ENCODE results near the gene GNAL.

GNAL gene

DNA sequence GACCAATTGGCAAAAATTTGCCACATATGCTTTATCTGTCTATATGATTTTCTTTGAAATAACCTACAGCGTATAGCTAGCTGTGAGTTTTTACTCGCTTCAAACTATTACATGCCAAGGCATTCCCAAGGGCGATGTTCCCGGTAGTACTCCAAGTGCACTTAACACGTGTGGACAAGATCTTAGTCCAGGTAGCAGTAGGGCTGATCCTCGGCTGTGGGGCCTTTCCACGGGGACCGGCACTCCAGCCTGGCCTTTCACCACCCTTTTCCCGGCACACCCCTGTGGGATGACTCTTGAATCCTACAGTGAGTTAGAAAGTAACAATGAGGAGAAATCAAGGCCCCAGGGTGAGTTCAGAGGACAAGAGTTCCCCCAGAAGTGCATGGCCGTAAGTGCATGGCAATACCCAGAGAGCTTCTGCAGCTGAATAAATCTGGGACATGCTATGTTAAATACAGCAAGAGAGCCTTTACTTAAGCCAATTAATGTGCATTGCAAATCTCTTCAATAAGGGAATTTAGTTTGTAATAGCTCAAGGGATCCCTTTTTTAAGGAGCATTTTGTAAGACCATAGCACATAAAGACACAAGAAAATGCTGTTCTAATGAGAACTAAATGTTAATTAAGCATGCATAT is 188.6 kb downstream of the GNAL start:
- no peaks in the 10 kb centered on the region for H3K27me3 ChIP-seq (replicated peaks; ENCODE audit: control insufficient read depth, insufficient read depth, low read length, poor library complexity, severe bottlenecking)
- no peaks in the 10 kb centered on the region for H3K36me3 ChIP-seq (ENCODE audit: control insufficient read depth, insufficient read depth, low read length)
- no peaks in the 10 kb centered on the region for H3K9me3 ChIP-seq (ENCODE audit: control insufficient read depth, low read length)
- H3K4me3 ChIP-seq (ENCODE audit: insufficient read depth, low read depth, low read length, poor library complexity, severe bottlenecking): no peak overlapping the region
- H3K4me1 ChIP-seq (ENCODE audit: control insufficient read depth, insufficient read depth, low read length, poor library complexity, severe bottlenecking): no peaks in the 10 kb centered on the region
- DNase-seq: no peak
- no peak overlapping the region for H3K27ac ChIP-seq (ENCODE audit: insufficient read depth, low read length, poor library complexity, severe bottlenecking)

DNA sequence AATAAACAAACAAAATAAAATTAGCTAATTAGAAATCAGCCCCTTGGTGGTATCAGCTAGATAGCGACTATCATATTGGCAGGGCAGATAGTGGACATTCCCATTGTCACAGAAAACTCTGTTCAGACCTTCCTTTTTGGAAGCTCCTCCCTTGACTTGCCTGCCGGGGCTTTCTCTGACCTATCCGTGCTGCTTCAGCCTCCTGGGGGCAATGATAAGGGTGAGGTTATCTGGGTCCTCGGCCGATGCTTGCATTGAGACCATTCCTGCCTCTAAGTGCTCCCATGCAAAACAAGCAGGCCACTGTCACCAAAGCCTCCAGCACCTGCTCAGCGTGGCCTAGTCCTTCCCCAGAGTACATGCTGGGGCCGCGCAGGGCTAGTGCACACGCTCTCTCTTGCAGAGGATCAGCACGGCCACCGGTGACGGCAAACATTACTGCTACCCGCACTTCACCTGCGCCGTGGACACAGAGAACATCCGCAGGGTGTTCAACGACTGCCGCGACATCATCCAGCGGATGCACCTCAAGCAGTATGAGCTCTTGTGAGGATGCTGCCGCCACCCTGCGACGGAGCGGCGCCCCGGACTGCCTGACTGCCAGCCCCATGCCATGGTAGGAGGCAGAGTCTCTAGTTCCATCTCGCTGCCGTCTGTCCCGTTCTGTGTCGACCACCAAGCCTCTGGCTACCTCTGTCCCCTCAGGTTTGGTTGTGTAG is 191.7 kb downstream of the GNAL start:
- no peak overlapping the region for H3K4me3 ChIP-seq (ENCODE audit: insufficient read depth, low read depth, low read length, poor library complexity, severe bottlenecking)
- no peak overlapping the region for H3K27ac ChIP-seq (ENCODE audit: insufficient read depth, low read length, poor library complexity, severe bottlenecking)
- H3K9me3 ChIP-seq (ENCODE audit: control insufficient read depth, low read length): no peaks in the 10 kb centered on the region
- H3K36me3 ChIP-seq (ENCODE audit: control insufficient read depth, insufficient read depth, low read length): peaks cover 20% of the 10 kb centered on the region
- H3K4me1 ChIP-seq (ENCODE audit: control insufficient read depth, insufficient read depth, low read length, poor library complexity, severe bottlenecking): no peaks in the 10 kb centered on the region
- H3K27me3 ChIP-seq (replicated peaks; ENCODE audit: control insufficient read depth, insufficient read depth, low read length, poor library complexity, severe bottlenecking): no peaks in the 10 kb centered on the region
- no peak for DNase-seq

DNA sequence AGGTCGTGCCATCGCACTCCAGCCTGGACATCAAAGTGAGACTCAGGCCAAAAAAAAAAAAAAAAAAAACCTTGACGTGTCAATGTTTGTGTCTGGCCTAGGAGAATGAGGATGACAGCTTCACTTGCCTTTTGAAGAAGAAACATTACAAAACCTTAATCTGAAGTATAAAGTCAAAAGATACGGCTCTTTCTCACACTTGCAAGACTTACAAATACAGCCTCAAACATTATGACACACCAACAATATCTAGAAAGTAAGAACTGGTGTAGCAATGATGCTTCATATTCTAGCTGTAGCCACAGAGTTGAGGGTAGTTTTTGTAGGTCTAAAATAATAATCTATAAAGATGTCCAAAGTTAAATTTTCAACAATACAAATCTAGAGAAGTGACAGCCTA is 193.6 kb downstream of the GNAL start:
- DNase-seq: no peak

DNA sequence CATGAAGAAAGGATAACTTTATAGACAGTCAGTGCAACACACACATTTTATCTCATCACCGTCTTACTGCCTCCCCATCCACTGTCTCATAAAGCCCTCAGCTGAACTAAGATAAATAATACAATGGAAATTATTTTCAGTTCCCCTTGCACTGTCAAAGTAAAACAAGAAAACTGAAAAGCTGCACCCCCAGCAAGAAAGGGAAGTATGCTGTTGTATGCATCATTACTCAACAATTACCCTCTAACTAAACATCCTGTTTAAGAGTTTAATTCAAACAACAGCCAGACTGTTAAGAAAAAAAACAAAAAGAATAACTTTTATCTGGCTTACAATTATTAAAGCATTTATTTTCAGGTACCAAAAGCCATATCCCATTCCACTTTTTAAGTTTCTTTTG is 194.1 kb downstream of the GNAL start:
- no peaks in the 10 kb centered on the region for H3K27me3 ChIP-seq (replicated peaks; ENCODE audit: control insufficient read depth, insufficient read depth, low read length, poor library complexity, severe bottlenecking)
- DNase-seq: no peak
- H3K4me3 ChIP-seq (ENCODE audit: insufficient read depth, low read depth, low read length, poor library complexity, severe bottlenecking): no peak overlapping the region
- H3K27ac ChIP-seq (ENCODE audit: insufficient read depth, low read length, poor library complexity, severe bottlenecking): no peak overlapping the region
- H3K4me1 ChIP-seq (ENCODE audit: control insufficient read depth, insufficient read depth, low read length, poor library complexity, severe bottlenecking): no peaks in the 10 kb centered on the region
- peaks cover 32% of the 10 kb centered on the region for H3K36me3 ChIP-seq (ENCODE audit: control insufficient read depth, insufficient read depth, low read length)
- no peaks in the 10 kb centered on the region for H3K9me3 ChIP-seq (ENCODE audit: control insufficient read depth, low read length)

More for the DNA sequence above, 193.6 kb downstream of the GNAL start:
- H3K4me1 ChIP-seq (ENCODE audit: control insufficient read depth, insufficient read depth, low read length, poor library complexity, severe bottlenecking): no peaks in the 10 kb centered on the region
- no peak overlapping the region for H3K27ac ChIP-seq (ENCODE audit: insufficient read depth, low read length, poor library complexity, severe bottlenecking)
- no peaks in the 10 kb centered on the region for H3K9me3 ChIP-seq (ENCODE audit: control insufficient read depth, low read length)
- no peak overlapping the region for H3K4me3 ChIP-seq (ENCODE audit: insufficient read depth, low read depth, low read length, poor library complexity, severe bottlenecking)
- H3K27me3 ChIP-seq (replicated peaks; ENCODE audit: control insufficient read depth, insufficient read depth, low read length, poor library complexity, severe bottlenecking): no peaks in the 10 kb centered on the region
- H3K36me3 ChIP-seq (ENCODE audit: control insufficient read depth, insufficient read depth, low read length): peaks cover 28% of the 10 kb centered on the region

DNA sequence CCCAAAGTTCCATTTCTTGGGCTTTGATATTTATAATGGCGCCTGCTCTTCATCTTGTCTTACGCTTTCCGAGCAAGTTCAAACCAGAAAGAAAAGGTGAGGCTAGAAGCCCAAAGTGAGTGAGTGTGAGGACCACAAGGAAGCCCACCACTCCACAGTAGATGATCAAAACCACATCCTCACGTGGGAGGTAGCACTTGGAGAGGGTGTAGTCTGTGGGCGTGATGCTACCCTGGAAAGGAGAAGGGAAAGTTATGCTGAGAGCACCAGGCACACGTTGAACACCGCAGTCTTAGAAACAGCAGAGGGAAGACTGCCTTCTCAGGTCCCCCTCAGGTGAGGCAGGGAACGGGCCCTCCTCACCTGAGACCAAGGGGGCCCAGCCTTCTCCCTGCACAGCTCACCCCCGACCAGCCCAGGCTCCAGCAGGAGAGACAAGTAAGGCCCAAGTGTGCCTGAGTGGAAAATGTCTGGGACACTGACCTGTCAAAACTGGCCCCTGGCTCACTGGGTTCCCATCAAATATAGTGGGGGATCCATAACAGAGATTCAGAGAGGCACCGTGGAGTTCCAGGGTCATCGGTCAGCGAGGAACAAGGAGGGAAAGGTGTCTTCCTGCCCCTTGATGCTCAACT is 195.4 kb downstream of the GNAL start:
- Histone ChIP-seq H3K36me3 (ENCODE audit: control insufficient read depth, insufficient read depth, low read length) (peaks cover 39% of the 10 kb centered on the region), H3K4me1 (ENCODE audit: control insufficient read depth, insufficient read depth, low read length, poor library complexity, severe bottlenecking) (no peaks in the 10 kb centered on the region), H3K4me3 (ENCODE audit: insufficient read depth, low read depth, low read length, poor library complexity, severe bottlenecking) (no peak overlapping the region), H3K27me3 (replicated peaks; ENCODE audit: control insufficient read depth, insufficient read depth, low read length, poor library complexity, severe bottlenecking) (no peaks in the 10 kb centered on the region), H3K9me3 (ENCODE audit: control insufficient read depth, low read length) (no peaks in the 10 kb centered on the region), H3K27ac (ENCODE audit: insufficient read depth, low read length, poor library complexity, severe bottlenecking) (no peak overlapping the region)
- no peak for DNase-seq

DNA sequence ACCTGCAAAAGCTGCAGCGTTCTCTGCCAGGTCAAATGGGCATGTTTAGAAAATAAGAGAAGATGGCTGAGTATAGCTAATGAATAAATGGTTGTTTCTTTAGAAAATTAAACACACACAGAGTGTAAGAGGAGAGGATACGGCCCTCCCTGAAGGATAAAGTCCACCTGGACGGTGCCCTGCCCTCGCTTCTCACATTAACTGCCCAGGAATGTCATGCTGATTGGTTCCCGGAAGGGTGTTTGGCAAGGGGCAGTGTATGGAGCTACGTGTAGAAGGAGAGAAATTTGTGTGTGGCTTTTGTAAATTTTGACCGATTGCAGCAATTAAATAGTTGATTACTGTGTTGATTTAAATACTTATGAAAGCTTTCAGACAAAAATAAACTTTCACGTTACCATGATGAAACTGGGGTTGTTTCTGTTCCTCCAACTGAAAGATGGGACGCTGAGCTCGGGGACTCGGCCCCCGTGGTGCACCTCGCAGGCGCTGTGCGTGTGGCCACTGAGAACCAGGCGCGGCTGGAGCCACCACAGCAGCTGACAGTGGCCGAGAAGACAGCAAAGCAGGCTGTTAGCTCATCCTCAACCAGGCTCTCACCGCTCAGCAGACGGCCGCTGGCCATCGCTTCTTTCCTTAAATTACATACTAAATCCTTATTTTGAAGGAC is 196.3 kb downstream of the GNAL start:
- Histone ChIP-seq H3K9me3 (ENCODE audit: control insufficient read depth, low read length) (no peaks in the 10 kb centered on the region), H3K27ac (ENCODE audit: insufficient read depth, low read length, poor library complexity, severe bottlenecking) (no peak overlapping the region), H3K4me3 (ENCODE audit: insufficient read depth, low read depth, low read length, poor library complexity, severe bottlenecking) (no peak overlapping the region), H3K4me1 (ENCODE audit: control insufficient read depth, insufficient read depth, low read length, poor library complexity, severe bottlenecking) (no peaks in the 10 kb centered on the region), H3K27me3 (replicated peaks; ENCODE audit: control insufficient read depth, insufficient read depth, low read length, poor library complexity, severe bottlenecking) (no peaks in the 10 kb centered on the region), H3K36me3 (ENCODE audit: control insufficient read depth, insufficient read depth, low read length) (peaks cover 43% of the 10 kb centered on the region)
- DNase-seq: no peak

DNA sequence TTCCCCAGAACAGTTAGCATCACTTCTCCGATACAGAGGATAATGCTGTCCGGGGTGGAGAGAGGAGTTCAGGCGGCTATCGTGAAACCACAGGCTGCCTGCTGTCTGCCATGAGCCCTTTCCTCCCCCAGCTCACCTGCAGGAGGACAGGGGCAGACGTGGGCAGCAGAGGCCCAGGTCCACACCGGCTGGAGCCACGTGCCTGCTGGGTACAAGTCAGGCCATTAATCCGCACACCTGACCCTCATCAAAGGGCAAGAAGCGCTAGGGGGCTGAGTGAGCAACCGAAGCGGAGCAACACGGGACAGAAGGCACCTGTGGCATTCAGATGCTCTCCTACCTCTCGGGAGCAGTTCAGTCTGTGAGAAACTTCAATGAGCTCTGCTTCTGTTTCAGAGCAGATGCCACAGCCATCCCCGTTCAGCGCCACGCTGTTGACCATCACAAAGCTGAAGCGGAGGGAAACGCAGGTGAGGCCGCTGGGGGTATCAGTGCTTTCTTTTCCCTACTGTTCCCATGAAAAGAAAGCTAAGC is 197.6 kb downstream of the GNAL start:
- Histone ChIP-seq H3K4me1 (ENCODE audit: control insufficient read depth, insufficient read depth, low read length, poor library complexity, severe bottlenecking) (no peaks in the 10 kb centered on the region), H3K9me3 (ENCODE audit: control insufficient read depth, low read length) (no peaks in the 10 kb centered on the region), H3K27ac (ENCODE audit: insufficient read depth, low read length, poor library complexity, severe bottlenecking) (no peak overlapping the region), H3K4me3 (ENCODE audit: insufficient read depth, low read depth, low read length, poor library complexity, severe bottlenecking) (no peak overlapping the region), H3K36me3 (ENCODE audit: control insufficient read depth, insufficient read depth, low read length) (peaks cover 47% of the 10 kb centered on the region), H3K27me3 (replicated peaks; ENCODE audit: control insufficient read depth, insufficient read depth, low read length, poor library complexity, severe bottlenecking) (no peaks in the 10 kb centered on the region)
- DNase-seq: no peak

DNA sequence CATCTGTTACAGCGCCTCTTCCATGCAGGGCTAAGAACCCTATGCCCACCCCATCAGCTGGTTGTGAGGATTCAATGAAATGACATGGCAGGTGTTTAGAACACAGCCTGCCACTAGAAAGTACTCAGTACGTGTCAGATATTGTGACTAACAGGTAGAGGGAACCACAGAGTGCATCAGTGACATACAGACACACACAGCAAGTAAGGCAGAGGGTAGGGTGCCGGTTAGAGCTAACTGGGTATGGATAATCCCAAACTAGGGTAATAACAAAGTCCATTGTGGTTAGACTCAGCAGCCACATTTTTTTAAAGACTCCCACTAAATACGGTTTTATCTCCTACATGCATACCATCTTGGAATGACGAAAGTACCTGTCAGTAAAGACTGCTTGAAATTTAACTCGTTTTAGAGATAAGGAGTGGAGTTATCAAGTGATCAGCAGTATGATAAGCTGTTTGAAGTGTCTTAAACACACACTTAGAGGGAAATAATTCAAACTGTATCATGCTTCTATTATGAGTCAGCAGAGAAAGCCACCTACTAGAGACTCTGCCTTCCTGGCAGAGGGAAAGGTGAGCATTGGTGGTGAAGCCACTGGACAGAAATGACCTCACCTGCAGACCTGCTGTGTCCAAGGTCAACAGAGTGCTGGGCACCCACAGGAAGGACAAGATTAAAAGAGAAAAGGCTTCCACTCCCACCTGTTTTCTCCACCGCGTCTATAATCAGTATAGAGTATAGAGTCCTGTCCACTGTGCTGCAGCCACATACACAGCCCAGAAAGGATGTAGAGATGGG is 198.5 kb downstream of the GNAL start:
- peaks cover 47% of the 10 kb centered on the region for H3K36me3 ChIP-seq (ENCODE audit: control insufficient read depth, insufficient read depth, low read length)
- no peak for DNase-seq
- H3K4me1 ChIP-seq (ENCODE audit: control insufficient read depth, insufficient read depth, low read length, poor library complexity, severe bottlenecking): no peaks in the 10 kb centered on the region

DNA sequence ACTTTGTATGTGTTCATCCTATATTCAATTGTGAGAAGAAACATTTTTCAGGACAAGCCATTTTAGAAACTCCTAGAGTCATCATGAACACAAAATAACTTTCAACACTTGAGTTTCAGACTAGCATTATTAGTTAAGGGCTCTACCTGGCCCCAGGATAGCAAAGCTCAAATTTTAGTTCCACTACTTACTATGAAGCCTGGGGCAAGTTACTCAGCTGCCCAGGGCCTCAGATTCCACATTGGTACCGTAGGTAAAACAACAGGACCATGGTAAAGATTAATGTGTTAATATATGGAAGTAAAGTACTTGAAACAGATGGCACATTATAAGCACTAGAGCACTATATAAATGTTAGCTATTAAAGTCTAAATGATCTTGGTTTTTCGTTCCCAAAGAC is 199.7 kb downstream of the GNAL start:
- no peak for DNase-seq
- H3K36me3 ChIP-seq (ENCODE audit: control insufficient read depth, insufficient read depth, low read length): peaks cover 47% of the 10 kb centered on the region
- no peaks in the 10 kb centered on the region for H3K9me3 ChIP-seq (ENCODE audit: control insufficient read depth, low read length)
- H3K4me1 ChIP-seq (ENCODE audit: control insufficient read depth, insufficient read depth, low read length, poor library complexity, severe bottlenecking): no peaks in the 10 kb centered on the region
- no peaks in the 10 kb centered on the region for H3K27me3 ChIP-seq (replicated peaks; ENCODE audit: control insufficient read depth, insufficient read depth, low read length, poor library complexity, severe bottlenecking)
- no peak overlapping the region for H3K4me3 ChIP-seq (ENCODE audit: insufficient read depth, low read depth, low read length, poor library complexity, severe bottlenecking)
- H3K27ac ChIP-seq (ENCODE audit: insufficient read depth, low read length, poor library complexity, severe bottlenecking): no peak overlapping the region

More for the DNA sequence above, 198.5 kb downstream of the GNAL start:
- Histone ChIP-seq H3K27me3 (replicated peaks; ENCODE audit: control insufficient read depth, insufficient read depth, low read length, poor library complexity, severe bottlenecking) (no peaks in the 10 kb centered on the region), H3K4me3 (ENCODE audit: insufficient read depth, low read depth, low read length, poor library complexity, severe bottlenecking) (no peak overlapping the region), H3K9me3 (ENCODE audit: control insufficient read depth, low read length) (no peaks in the 10 kb centered on the region), H3K27ac (ENCODE audit: insufficient read depth, low read length, poor library complexity, severe bottlenecking) (no peak overlapping the region)

All from effector memory CD4-positive, alpha-beta T cell (primary cell).